HT-29 (cell line): ENCODE data around the gene B3GNT5. TPM values are rescaled to one million over a fixed set of nuclear protein-coding genes. Genes with fewer than 3 reads are reported as not detected.

Experiments
- DNase-seq: peaks from one replicate; pipeline ENCODE4 v3.0.0-alpha.2; 2015; ENCODE audit warnings: low spot score
- total RNA-seq: library from RNA; depleted of rRNA; stranded (reverse); fragments of >200 nt; shearing (Covaris generic); gene quantifications from 2 replicates; pipeline ENCODE4 v1.2.3, GENCODE V29; 2014

Gene B3GNT5
- total RNA-seq, 1 experiment from 2014 or later, result 6.7 TPM

DNA sequence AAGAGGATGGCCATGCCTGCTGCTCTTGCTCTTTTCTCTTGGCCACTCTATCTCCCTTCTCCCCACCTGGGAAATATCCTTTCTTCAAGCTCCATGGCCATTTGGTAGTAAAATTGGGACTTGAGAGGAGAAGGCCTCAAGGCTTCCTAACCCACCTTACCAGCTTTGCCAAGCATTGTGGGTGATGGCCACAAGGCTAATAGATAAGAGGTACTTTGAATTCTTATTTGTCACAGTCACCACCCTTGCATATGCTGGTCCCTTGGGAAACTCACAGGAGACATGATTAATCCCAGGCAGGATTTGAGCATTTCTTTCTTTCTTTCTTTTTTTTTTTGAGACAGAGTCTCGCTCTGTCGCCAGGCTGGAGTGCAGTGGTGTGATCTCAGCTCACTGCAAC lies 37.2 kb downstream of the B3GNT5 start:
- DNase-seq, result no peak

DNA sequence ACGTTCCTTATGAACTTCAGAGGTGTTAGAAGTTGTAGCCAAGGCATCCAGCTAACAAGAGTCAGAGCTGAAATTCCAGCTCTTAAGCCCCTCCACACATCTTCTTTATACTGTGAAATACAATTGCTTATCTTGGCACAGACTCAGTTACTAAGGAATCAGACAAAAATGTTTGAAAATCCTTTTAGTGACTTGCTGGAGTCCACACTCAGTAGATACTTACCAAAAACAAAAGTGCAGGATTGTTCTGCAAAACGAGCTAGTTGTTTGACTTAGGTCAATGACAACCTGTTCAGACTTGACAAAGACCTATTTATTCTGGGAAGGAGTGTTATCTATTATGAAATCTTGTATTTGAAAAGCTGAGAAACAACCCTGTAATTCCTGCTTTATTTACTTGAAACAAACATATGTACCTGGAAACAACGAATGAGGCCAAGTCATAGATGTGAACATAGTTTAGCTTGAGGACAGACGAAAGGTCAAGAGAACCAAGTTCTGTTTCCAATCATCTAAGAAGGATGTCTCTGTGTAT lies 38.5 kb downstream of the B3GNT5 start:
- peak; percentile 40 for DNase-seq

DNA sequence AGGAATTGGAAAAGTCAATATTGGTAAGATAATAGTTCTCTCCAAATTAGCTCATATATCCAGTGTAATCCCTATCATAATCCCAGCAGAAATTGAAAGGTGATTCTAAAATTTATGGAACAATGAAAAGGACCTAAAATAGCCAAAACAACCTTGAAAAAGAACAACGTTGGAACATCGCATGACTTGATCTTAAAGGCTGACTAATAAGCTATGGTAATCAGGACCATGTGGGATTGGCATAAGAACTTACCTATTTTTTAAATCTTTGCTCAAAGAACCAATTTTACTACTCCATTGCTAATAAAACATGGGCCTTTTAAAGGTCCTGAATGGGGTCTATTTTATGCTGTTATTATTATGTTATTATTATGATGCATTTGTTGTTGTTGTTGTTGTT lies 40.9 kb downstream of the B3GNT5 start:
- DNase-seq, result no peak

DNA sequence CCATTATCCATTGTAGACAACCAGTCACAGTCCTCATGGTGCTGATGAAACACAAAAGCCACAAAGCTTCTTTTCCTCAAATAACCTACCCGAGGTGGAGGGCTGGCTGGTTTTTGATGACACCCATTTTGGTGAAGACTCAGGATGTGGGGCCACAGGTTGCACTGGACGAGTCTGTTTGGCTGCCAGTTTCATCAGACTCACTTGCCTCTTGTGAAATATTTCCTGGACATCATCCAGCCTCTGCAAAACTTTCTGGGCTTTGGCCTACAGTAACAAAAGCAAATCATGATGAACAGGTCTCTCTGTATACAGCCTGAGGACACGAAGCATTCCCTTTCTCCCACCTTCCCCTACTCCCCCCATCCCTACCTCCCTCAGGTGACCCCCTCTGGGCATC lies 42.2 kb downstream of the B3GNT5 start:
- no peak for DNase-seq

DNA sequence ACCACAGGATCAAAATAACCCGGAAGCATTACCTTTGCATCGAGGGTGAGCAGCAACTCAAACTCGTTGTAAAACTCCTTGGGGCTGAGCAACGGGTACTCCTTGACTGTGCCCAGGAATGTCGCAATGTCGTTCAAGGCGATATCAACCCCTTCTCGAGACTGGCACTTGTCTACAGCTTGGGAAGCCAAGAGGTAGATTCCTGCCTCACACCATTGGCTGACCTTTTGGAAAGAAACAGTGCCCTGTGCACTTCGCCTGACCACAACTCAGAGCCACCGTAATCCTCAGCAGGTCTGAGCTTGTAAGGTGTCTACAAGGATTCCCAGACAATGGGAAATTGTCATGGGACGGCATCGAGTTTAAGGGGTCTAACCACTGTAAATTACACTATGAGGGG lies 43.9 kb downstream of the B3GNT5 start:
- no peak for DNase-seq

DNA sequence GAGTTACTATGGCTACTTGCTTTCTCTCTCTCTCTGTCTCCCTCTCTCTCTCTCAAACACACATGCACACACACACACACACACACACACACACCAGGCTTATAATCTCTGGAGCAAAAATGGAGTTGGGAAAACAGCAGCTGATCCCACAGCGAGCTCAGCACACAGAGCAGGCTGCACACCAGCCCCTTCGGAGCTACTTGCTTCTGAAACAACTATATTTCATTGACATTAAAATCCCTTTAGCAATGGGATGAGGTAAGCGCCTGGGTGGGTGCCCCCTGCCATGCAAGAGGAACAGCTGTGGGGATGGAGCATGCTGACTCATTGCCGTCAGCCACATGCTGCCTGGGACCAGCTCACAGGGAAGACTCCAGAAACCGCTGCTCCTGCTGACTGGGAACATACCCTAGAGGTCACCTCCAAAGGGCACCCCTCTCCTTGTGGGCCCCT lies 45.7 kb downstream of the B3GNT5 start:
- DNase-seq, result no peak

DNA sequence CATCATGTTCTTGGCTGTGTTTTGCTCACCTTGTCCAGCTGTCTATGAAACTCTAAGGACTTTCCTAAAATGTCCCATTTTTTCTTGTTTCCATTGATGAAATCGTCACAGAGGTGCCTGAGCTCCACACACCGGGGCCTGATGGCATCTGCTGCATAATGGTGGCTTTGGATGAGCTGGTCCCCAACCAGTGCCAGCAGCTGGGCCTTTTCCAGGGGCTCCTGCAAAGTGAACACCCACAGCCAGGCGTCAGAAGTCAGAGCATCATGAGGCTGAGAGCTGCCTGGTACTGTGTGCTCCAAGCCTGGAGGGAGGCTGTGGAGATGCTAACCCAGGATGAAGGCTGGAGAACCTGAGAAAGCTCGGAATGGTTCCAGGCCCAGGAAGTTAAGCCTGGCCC lies 46.9 kb downstream of the B3GNT5 start:
- DNase-seq, result no peak

DNA sequence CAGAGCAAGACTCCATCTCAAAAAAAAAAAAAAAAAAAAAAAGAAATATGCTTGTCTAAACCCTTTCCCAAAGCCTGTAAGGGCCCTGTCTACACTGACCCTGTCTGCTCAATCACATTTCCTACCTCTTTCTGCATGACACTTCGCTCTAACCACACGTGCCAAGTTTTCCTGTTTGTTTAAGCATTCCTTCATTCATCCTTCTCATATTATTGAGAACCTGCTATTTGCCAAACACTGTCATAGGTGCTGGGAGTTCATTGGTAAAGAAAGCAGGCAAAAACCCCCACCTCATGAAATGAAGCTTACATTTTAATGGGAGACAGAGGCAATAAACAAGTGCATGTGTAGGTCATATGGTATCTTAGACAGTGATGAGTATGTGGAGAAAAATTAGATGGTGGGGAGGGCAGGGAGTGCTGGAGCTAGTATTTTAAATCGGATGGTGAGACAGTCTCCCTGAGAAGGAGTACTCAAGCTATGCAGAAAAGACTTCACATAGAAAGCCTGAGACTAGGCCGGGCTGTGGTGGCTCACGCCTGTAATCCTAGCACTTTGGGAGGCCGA lies 48.0 kb downstream of the B3GNT5 start:
- DNase-seq, result no peak

DNA sequence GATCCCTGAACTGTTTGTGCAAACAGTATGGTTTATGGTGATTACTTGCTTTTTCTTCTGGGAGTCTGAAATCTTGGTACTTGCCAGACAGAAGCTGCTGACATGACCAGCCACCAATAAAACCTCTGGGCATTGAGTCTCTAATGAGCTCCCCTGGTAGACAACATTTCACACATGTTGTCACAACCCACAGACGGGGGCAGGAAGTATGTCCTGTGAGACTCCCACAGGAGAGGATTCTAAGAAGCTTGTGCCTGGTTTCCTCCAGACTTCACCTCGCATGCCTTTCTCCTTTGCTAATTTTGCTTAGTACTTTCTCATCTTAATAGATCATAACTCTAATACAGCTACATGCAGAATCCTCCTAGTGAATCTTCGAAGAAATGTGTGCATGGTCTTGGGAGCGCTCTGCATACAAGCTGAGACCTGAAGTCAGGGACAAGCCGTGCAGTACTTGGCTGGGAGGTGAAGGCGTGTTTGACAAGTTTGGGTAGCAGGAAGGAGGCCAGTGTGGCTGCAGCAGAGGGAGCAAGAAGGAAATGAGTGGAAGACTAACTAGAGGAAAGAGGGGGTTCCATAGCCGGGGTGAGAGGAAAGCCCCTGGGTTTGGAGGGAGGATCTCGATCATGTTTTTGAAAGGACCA lies 49.0 kb downstream of the B3GNT5 start:
- no peak for DNase-seq

DNA sequence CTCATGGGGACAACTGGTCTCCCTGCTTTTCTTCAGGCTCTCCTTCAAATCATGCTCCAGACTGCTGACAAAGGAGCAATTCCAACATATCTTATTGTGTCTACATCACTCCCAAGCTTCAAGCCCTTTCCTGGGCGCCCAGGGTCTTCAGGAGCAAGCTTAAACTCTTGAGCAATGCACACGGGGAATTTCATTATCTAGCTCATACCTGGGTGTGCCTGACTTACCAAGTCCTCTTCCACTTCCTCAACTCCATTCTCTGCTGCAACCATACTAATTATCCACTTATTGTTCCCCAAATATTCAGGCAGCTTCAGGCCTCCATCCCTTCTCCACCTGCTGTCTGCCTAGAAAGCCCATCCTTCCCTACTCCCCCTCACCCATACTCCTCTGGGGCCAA lies 50.6 kb downstream of the B3GNT5 start:
- DNase-seq, result no peak

DNA sequence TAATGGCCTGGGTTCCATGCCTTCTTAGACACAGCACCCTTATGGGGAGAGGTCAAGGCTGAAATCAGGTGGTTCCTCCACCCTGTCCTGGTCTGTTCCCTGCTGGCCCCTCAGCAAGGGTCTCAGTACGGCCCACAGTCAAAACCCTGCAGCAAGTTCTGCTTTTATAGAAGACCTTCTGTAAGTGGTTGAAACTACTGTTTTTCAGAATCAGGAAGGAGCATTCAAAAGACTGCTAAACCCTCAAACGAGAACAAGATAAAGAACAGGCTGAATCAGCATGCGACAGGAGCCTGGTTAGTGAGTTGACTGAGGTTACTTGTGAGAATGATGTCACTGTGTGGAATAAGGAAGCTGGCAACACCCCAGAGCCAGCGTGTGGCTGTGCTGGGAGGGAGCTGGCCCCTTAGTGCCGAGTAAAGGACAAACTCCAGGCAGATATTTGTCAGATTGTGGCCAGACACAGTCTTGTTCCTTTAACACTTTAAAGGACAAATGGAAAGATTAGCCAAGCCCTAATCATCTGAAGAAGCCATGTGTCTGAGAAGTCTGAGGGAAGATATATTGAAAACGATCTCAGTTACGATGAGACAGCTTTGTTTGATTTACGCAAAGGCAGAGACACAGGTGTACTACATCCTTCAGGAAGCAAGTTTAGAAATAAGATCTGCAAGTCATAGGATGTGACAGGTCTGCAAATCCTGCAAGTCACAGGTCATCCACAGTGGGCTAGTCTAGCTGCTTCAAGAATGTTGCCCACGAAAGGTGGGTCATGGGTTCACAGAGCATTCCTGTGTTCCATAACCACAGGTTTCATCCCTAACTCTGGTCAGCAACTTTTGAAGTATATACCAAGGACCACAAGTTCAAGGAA lies 54.0 kb downstream of the B3GNT5 start:
- DNase-seq, result peak; percentile 84

DNA sequence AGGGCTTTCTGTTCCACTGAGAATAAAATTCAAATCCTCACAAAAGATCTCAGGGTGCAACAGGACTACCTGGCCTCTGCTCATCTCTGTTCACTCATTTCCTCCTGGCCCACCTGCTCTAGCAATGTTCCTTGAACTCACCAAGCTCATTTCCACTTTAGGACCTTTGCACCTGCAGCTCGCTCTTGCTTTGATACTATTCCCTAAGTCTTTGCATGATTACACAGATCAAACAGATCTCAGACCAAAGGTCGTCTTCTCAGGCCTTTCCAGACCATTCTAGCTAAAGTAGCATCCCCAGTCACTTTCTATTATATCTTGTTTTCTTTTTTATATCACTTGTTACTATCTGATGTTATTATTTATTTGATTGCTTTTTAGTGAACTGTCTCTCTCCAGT lies 54.7 kb downstream of the B3GNT5 start:
- peak; percentile 45 for DNase-seq

DNA sequence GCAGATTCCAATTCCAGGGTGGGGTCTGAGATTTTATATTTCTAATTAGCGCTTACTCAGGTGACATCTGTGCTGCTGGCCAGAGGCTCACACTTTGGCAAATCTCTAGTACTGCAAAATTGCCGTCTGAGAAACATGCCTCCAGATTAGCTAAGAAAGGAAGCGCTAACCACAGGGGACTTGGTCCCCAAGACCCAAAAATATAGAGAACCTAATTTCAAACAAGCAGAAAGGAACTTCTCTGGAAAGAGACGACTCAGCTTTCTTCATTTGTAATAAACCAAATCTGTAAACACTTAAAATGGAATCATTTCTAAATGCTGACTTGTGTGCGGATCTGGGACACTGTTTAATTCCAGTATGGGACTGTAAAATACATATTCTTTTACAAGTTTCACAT lies 55.7 kb downstream of the B3GNT5 start:
- DNase-seq, result no peak

DNA sequence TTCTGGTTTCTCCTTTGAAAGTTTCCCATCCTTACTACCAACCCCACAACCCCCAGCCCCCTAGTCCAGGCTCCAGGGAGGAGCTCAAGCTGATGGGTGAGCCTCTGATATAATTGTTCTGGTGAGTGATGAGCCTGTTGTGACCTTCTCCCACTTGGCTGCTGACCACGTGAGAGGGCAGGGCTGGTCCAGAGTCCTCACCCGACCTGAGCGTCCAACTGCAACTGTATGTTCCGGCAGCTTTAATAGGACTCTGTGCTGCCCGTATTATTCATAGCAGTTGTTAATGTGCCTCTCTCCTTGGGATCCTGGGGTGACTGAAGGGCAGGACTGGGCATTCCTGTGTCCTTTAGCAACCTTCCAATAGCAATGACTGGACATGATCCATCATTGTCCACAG lies 56.2 kb downstream of the B3GNT5 start:
- DNase-seq, result no peak

DNA sequence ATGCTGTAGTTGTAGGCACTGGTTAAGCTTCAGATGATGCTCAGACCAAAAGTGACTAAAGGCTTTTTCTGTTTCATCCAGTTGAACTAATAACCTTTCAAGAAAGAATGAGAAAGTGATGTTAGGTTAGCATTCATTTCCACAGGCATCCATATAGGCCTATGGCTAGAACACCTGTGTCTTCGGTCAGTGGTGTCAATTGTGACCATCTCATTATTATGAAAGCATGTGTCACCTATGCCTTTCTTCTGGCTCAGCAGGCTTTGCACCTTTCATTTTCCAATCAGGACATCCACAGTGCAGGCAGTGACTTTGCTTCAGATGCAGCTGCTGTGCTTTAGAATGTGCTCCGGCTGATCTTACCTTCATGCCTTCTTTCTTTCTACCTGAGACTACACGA lies 57.9 kb downstream of the B3GNT5 start:
- DNase-seq, result no peak

DNA sequence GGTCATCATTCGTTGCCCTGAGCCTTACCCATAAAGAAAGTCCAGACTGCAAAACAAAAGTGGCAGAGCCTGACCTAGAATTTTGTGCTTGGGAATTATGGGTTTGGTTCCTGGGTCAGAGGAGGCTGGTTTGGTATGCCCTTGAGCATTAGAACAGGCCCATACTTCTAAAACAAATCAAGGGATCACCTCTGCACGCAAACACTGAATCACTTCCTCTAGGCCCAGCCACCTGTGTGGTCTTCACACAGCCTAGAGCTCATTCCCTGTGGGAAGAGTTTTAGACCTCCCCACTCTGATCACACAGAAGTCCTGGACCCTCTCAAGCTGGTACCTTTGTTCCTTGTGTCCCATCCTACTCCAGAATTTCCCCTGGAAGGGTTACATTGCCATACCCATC lies 59.4 kb downstream of the B3GNT5 start:
- no peak for DNase-seq

DNA sequence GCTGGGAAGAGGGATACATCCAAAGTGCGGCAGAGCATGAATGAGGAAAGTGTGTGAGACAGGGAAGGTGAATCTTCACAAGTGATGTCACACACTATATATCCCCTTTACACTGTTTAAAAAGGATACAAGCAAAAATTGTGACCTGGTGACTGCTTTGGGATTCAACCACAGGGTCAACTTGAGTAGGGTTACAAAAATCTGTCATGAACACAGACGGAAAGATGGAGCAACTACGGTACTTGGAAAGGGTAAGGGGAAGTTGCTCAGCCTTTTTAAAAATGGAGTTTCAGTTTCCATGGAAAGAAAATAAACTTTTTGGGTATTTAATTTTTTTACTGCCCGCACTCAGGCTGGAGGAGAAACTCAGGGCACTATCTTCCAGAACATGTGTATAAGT lies 60.3 kb downstream of the B3GNT5 start:
- DNase-seq, result no peak

DNA sequence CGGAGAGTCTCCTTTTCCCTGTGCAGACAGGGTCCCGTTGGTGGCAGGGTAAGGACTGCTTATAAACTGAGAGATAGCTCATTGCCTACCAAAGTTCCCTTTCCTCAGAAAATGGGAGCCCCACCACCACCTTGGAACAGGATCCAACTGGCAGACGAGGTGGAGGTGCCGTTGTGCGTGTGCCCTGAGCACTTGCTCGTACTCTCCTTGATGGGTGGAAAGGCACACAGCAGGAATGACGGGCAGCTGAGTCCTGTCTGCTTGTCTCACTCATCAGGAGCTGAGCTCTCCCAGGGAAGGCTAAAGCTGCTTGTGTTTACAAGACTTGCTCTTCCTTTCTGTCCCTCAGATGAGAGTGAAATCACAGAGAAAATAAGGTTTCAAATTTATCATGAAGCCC lies 60.7 kb downstream of the B3GNT5 start:
- DNase-seq, result no peak

DNA sequence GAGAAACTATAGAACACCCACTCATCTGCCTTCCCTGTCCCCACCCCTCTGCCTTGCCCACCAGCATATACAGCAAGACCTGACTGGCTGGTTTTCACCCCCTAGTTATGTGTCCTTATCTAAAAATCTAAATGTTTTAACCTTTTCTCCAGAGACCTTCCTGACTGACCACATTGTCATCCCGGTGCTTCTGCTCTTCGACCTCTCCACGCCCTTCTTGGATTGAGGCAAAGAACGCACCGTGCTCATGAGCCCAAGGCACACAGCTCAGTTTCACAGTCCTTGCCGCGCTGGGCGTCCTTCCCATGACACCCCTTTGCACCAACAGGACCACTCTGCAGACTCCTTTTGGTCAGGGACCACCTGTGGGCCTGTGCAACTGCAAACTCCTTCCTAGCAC lies 62.7 kb downstream of the B3GNT5 start:
- no peak for DNase-seq

DNA sequence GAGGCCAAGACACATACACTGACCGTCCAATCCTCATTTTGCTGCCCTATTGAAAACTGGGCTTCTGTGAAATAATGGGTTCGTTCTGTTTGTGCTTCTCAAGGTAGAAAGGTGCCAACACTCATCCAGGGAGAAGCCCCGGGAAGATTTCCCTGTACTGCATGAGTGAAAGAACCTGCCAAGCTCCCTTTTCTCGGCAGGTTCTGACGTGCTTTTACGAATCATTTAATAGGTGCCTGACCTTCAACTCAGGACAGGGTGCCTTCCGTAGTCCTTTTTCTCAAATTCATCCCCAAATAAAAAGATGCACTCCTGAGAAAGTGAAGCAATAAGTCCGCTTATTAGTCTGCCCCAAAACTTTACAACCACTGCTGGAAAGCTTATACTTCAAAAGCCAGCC lies 64.2 kb downstream of the B3GNT5 start:
- DNase-seq, result no peak

DNA sequence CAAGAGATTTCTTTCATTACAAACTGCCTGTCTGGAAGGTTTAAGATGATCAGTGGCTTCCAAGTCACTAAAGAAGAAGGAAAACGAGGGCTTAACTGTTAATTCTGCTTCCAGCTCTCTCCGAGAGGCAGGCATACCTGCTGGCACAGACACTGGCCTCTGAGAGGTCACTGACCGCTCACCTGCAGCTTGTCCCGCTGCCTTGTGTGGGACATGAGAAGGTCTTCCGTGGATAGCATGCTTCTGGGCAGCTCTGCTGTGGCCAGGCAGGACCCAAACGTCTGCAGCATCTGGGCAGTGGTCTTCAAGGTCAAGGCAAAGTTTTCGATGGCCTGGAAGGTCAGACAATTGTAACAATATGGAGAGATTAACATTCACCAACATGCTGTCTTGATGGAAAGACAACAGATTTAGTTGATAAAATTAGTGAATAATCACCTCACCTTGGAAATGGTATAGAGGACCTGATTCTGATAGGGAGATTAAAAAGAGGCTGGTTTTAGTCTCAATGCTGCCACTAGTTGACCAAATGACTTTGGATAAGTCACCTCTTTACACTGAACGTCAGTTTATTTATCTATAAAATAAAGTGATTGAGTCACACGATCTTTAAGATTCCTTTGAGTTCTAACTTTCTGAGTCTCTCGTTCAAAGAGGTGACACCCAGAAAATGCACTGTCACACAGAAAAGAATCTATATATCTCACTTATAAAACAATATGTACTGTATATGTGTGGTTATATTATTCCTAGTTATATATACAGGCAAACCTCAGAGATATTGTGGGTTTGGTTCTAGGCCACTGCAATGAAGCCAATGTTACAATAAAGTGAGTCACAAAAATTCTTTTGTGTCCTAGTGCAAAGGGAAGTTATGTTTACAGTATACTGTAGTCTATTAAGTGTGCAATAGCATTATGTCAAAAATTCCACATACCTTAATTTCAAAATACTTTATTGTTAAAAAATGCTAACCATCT lies 65.1 kb downstream of the B3GNT5 start:
- DNase-seq, result no peak
